GM18870 (cell line): Measurements from ENCODE around the gene TESK2.

Source experiments
- ATAC-seq: cut with Tn5 transposase; IDR thresholded peaks from one replicate; pipeline ENCODE4 v1.9.1; 2021; ENCODE audit warnings: moderate library complexity; ENCODE audit not compliant: unreplicated experiment

TESK2 gene

GRCh38 chr1:45317166-45317565 lies 173.8 kb downstream of the TESK2 start:
- no peak for ATAC-seq

GRCh38 chr1:45314266-45314665 lies 176.7 kb downstream of the TESK2 start:
- no peak for ATAC-seq

GRCh38 chr1:45306905-45307304 lies 184.1 kb downstream of the TESK2 start:
- no peak for ATAC-seq

- no peak for ATAC-seq
Observed at GRCh38 chr1:45306319-45306718, 184.6 kb downstream of the TESK2 start.

- ATAC-seq: no peak
Observed at GRCh38 chr1:45305231-45305630, 185.7 kb downstream of the TESK2 start.

GRCh38 chr1:45304311-45305081 lies 186.5 kb downstream of the TESK2 start:
- ATAC-seq: no peak

- peak; percentile 61 for ATAC-seq
Observed at GRCh38 chr1:45303520-45304310, 187.2 kb downstream of the TESK2 start.

- ATAC-seq: no peak
Observed at GRCh38 chr1:45302505-45303150, 188.3 kb downstream of the TESK2 start.

- ATAC-seq: no peak
Observed at GRCh38 chr1:45300669-45300997, 190.3 kb downstream of the TESK2 start.

GRCh38 chr1:45299981-45300668 lies 190.8 kb downstream of the TESK2 start:
- ATAC-seq: no peak

GRCh38 chr1:45299296-45299695 lies 191.7 kb downstream of the TESK2 start:
- no peak for ATAC-seq

- ATAC-seq: no peak
Observed at GRCh38 chr1:45297666-45298356, 193.2 kb downstream of the TESK2 start.
